Activated CD4-positive, alpha-beta T cell treated with anti-CD3 and anti-CD28 coated beads, Interleukin-2, amount 50 U/mL, for 16 hours (primary cell): Measurements from ENCODE around the gene IGF1R.

Experiments used
- DNase-seq: peaks from one replicate; pipeline ENCODE4 v3.0.0-alpha.2; 2020

The IGF1R gene

DNA sequence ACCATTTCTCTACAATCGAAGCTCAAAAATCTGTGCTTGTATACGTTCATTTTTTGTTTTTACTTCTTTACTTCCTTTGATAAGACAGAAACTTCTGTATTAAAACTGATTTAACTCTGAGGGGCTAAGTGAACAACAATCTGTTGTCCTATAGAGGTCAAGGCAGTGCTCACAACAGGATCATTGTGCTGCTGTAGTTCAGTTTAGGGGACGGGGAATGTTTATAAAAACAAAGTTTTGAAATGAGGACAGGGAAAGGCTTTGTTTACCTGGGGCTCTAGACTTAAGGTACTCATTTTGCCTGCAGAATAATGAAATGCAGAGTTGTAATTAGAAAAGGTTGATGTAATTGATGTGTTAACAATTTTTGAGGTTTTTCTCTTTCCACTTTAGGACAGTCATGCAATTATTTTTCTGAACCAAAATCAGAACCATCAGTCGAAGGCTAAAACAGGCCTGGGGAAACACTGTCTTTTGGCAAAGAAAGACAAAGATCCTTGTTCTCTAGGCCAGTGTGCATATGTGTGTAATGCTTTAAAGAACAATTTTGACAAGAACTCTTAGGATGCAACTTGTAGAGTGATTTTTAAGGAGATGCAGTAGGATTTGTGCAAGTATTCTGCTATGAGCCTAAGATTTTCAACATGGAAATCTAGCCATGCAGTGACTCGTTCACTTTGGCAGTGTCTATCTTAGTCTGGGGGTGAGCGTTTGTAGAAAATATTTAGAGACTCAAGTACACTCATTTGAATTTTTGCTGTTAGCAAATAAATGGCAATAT, 194.0 kb downstream of the IGF1R start:
- DNase-seq, result no peak

DNA sequence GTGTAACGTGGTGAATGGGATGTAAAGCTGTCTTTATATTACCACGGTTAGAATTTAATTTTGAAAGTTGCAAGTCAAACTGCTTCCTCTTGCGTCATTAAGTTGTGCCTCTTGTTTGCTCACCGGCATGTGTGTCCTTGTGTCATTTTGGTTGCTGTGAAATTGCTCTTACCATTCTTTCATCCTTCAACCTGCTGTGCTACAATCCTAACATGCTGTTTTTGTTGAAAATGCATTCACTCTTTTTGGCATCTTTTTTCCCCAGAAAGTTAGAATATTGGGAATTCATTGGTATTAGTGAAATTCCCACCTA, 194.6 kb downstream of the IGF1R start:
- DNase-seq, result no peak

DNA sequence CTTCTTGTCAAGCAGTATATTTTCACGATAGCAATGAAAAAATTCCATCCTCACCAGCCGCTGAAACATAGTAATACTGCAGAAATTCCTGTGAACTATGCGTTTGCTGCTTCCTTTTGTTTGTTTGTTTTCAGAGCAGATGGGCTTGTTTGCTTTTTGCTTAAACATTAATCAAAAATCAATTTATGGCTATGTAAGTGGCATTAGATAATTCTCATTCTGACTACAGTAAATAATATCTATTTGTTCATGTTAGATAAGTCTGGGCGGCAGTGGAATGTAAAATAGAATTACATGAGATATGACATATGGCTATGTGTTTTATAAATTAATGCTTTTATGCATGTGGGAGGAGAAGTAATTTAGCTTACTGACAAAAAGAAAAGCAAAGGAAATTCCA, 195.5 kb downstream of the IGF1R start:
- DNase-seq, result no peak

DNA sequence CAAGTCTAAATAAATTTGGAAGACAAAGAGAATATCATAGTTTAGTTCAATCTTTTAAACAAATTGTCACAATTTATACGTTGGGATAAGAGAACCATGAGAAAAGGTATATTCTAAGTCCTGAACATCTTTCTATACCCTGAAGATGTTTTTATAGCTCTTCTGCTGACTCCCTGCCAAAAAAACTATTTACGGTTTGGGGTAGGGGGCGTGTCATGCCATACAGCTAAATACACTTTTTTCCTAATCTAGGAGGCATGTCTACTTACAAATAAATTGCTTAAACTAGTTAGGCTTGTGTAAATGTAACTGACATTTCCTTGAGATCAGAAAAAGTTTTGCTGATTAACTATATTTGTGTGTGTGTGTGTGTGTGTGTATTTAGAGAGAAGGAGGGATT, 195.9 kb downstream of the IGF1R start:
- DNase-seq, result no peak

DNA sequence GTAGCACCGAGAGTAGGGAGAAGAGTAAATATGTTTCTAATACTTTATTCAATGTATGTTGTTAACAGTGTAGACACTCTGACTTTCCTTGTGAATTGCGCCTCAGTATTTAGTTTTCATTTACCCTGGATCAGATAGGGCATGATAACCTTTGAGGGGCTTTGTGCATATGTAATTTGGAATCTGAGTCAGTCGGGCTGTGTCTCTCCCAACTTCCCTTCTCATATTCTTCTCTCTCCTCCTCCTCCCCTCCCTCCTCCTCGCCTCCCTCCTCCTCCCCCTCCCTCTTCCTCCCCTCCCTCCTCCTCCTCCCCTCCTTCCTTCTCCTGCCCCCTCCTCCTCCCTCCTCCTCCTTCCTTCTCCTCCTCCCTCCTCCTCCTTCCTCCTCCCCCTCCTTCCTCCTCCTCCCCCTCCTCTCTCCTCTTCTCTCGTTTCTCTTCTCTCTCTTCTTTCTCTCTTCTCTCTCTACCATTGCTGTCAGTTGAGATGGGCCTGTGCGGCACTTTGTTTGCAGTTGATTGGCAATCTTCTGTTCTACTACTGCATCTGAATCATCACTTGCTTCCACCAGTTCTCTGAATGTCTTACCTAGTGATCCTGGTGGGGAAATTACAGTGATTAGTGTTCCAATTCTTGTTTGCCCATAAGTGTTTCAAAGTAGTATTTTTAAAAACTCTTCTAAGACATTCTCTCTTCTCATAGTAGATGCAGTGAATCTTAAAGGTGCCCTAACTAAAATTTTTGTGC, 197.0 kb downstream of the IGF1R start:
- no peak for DNase-seq

DNA sequence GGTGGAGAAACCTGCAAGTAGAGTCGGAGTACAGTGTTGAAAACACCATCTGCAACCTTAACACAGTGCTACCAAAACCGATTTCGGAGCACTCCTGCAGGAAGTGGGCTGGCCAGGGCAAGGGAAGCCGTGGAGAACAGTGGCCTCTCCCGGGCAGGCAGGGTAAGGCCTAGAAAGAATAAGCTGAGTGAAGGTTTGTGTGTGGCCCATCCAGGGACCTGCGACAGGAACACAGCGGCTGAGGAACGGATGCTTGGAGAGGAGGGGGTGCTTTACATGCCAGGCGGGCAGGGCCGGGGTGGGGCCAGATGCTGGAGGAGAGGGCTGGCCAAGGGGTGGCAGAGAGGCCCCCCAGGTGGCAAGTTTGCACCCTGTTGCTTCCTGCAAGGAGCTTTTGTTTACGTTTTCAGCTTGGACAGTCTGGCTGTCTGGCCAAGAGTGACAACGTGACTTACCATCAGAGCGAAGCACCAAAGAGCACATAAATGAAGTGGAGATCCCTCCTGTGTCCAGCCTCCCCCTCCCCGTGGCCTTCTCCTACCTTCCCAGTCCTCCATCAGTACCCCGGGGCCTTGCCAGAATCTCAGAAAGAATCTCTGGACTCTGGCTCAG, 202.7 kb downstream of the IGF1R start:
- peak; percentile 71 for DNase-seq

DNA sequence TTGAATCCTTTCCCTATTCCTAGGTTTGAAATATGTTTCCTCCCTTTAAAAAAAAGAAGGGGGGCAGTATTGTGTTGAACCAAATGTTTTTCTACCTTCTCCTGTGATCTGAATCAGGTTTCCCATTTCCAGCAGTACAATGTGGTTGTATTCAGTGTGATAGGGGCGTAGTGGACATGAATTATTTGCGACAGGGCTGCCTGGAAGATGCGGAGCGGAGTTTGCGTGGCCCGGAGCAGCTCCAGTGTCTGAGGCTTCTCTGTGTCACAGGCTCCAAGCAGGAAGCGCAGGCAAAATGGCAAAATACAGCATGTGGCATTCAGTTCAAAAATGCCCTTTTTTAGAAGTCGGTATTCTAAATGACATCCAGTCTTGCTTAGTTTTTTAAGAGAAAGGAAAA, 204.8 kb downstream of the IGF1R start:
- DNase-seq, result peak; percentile 78

DNA sequence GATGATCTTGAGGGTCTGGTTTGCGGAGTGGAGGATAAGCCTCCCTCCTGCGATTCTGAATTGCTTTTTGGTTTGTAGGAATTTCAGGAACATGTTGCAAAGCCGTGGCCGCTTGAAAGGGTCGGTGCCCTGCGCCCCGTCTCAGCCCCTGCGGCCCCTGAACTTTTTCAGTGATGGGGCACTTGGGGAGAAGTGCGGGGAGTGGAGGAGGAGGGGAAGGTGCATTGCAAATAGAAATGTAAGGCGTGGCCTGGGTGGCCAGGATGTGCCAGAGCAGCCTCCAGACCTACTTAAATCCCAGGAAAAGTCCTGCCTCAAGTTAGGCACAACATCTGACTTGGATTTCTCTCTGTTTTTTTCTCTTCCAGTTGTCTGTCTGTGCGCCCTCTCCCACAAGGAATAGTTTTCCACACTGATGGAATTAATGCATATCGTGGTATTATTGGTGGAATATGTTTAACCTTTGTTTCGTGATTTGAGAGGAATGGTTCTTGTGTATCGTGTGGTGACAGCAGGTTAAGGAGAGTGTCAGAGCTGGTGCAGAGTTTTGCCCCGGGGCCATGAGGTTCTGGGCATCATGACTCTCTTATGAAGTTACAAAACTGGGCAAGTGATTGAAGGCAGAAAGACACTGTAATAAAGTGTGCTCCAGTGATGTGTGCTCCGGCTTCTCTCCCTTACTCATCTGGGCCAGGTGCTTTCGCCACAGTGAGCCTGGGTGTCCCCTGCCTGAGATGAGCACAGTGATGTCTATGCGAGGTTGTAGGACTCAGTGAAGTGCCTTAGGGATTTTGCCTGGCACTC, 205.5 kb downstream of the IGF1R start:
- DNase-seq, result no peak

DNA sequence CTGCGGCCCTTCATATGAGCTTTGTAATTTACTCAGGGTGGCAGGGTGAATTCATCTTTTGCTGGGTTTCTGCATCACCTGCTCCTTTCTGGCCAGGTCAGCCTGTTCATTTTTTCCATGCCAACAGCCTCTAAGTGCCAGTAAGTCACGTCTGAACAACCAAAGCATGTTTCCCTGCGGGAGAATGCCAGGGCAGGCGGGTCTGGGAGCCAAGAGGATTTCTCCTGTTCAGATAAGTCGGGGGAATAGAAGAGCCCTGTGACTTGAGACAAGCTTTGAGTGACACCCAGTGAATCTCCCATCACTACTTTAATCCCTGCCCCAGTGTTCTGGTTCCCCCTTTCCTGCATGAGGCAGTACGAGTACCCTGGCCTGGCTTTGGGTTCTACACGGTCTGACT, 206.2 kb downstream of the IGF1R start:
- DNase-seq, result no peak

DNA sequence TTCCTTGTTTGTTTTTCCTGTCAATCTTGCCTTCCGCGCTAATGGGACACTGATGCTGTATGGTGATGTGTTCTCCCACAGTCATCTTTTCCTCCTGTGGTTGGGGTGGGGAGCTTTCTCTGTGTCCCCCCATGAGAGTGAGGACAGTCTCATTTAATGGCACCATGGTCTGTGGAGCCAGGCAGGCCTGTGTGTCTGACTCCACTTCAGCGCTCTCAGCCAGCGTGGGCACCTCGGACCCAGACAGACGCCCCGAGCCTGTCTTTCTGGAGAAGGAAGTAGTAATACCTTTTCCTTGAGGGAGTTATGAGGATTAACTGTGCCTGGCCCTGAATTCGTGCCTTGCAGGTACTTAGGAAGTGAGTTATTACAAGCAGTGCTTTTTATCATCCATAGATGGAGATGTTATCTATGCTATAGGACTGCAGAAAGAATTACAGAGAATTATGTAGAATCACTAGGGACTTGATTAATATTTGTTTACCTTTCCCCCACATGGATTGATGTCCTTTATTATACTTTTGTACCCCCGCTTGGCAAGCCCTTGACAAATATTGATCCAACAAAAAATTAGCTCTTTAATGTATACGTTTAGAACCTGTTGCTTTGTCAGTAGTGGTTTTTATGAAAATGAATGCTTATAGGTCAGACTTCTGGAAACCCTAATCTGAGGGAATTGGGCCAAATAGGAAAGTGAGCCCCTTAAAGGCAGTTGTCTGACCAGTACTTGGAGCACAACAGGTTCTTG, 206.9 kb downstream of the IGF1R start:
- DNase-seq, result no peak

DNA sequence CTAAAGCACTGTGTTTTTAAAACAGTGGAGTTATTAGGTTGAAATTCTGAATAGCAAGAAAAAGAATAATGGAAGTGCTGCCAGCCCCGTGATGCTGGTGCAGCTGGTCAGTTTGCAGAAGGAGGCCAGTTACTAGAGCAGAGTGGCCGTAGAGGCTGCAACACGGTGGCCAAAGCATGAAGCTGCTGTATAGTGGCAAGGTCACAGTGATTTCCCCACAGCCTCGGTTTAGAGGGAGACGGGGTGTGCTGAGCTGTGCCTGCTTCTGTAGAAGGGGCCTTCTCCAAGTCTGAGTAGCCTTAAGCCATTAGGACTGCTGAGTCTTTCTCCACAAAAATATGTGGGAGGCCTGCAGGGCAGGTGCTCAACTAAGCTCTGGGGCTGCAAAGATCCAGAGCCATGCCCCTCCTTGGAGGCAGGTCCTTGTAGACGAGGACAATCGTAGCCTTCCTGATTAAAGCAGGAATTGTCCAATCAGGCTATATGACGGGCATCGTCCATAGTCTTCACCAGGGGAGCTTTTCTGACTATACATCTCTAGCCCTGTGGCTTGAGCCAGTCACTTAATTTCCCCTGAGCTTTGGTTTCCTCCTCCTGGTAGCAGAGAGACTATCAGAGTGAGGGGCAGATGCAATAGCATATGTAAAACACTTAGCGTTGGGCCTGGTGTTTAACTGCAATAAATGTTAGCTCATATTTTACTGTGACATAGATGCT, 207.6 kb downstream of the IGF1R start:
- DNase-seq, result no peak

DNA sequence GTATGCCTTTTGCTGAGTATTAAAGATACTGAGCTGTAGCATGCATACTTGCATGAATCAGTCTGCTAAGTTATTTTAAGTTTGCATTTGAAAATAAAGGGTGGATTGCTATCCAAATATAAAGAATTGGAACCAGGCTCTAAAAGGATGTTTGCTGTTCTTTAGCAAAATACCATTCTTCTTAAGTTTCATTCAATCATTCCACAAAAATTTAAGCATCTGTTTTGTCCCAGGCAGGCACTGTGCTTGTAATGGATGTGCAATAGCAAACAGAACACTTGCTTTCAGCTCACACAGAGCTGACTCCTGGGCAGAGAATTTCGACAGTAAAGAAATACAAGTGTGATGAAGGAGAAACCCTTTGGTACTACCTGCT, 208.2 kb downstream of the IGF1R start:
- no peak for DNase-seq

DNA sequence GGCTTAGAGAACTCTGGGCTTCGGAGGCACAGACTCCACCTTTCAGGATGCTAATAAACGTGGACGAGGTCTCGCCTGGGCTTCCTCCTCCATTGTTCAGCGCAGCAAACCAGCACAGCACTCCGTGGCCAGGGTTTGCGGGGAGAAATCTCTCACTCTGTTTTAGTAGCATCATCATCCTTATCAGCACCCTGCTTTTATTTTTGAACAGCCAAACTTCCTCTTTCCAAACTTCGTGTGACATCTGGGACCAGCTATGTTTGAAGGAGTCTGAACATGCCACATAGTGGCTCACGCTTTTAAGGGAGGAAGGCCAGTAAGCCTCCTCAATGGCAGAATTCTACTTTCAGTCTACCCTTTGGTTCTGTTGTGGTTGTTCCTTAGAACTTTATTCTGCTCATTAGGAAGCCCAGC, 210.3 kb downstream of the IGF1R start:
- DNase-seq, result no peak

DNA sequence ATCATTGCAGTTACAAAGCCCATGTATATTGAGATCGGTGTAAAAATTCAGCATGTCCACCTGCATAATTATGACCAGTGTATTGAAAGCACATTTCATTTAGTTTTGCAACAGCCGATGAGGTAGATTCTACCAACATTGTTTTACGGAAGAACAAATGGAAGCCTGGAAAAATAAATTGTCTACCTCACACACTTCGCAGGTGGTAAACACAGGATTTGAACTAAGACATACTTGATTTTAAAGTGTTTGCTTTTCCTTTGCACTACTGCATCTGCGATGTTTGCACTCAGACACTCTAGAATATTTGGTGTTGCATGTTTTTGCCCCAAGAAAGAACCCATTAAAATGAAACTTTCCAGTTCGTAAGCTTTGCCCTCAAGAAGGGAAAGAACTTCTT, 210.8 kb downstream of the IGF1R start:
- DNase-seq, result no peak

DNA sequence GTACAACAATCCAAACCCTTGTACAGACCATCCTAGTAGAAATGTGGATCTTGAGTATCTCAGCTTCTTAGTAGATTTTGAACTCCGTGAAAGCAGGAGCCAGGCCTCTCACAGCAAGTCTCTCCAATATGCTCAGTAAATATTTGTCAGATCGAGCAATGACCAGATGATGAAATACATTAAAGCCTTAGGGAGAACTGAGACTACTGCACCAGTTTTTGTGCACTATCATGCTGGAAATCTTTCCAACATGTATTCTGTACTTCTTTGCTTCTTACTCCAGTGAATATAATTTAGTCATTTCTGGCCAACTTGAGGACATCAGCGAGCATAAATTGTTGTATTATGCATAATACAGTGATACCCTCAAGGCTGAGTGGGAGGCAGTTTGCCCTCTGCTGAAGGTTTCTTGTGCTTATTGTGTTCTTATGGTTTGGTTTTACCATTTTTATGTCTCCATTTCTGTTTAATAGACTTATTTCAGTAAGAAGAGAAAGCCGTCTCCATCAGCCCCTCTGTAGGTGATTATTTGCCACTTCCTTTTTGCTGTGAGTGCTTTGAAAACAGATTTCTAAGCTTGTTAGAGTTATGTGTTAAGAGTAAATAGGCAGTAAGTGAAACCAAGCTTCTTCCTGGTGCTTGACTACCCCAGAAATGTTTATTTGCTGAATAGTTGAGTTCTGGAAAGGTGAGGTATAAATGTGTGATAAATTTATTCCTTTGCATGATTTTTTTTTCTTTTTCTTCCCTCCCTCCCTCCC, 212.1 kb downstream of the IGF1R start:
- no peak for DNase-seq

DNA sequence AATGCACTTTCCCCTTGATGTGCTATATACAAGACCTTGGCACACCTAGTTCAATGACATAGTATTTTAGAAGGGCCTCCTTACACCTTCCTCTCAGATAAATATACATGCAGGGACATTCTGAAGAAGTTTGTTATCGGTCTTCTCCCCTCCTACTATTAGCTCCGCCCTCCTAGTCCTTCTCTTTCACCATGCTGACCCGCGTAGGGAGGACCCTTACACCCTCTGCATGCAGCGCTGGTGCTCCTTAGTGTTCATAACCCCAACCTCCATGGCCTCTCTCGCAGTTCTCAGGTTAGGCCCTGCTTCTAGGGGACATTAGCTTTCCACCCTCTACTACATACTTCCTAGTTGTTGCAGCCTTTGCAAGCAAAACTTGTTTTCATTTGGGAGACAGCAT, 212.8 kb downstream of the IGF1R start:
- DNase-seq, result no peak

DNA sequence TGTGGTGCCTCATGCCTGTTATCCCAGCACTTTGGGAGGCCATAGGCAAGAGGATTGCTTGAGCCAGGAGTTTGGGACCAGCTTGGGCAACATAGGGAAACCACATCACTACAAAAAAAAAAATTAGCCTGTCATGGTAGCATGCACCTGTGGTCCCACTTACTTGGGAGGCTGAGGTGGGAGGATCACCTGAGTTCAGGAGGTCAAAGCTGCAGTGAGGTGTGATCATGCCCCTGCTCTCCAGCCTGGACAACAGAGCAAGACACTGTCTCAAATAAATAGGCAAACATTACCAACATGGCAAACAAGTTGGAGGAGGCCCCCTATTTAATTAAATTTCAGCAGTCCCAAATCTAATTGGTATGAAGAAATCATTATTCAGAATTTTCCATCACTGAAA, 215.6 kb downstream of the IGF1R start:
- no peak for DNase-seq

DNA sequence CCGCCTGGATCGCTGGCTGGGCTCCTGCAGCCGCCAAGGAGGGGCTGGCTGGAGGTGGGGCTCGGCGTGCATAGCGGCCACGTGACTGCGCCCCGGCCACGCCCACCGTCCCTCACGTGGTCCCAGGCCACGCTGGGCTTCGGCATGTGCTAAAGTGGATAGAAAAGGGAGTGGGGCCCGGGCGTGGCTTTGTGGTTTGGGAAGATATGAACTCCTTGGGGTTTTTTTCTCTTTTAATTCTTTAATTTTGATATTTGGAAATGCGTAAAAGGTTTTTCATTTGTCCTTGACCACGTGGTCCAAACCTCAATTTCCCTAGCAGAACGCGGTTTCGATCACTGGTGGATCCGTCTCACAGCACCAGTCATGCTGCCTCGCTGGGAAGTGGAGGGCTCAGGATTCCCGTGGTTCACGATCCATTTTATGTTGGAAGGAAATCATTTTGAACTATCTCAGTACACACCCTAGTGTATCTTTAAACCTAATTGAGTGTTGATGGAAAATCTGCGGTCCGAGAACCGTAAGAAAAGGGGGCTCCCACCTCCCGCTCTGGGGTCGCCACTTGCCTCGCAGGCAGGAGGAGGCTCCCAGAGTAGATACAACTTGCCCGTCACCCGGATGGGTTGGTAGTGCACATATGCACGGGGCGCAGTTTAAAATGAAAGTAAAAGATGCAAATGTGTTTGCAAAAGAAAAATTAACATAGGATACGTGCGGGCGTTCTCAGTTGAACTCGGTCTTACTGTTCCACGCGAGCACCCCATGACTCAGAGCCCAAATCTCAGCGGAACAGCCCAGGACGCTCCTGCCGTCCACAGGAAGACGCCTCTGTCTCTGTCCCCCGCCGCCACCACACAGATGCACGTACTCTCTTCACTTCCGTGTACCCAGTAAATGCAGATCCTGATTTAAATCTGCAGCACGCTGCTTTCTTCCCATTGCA, 217.3 kb downstream of the IGF1R start:
- DNase-seq, result peak; percentile 82

DNA sequence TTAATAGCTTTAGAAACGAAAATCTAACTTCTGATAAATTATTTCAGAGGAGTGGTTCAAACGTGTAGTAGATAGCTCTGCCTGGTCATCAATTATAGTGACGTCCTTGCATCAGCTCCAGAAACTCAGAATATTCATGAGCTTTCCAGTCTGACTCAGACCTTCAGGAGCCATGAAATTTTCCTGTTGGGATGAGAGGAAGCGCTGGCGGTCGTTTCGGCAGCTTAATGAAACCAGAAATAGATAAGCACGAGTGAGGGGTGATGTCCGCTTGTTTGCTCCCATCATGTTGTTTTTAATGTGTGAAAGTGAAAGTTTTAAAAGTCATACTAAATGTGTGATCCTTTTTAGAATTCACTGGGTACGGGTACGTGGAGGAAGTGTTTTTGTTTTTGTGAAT, 218.2 kb downstream of the IGF1R start:
- DNase-seq, result peak; percentile 14

DNA sequence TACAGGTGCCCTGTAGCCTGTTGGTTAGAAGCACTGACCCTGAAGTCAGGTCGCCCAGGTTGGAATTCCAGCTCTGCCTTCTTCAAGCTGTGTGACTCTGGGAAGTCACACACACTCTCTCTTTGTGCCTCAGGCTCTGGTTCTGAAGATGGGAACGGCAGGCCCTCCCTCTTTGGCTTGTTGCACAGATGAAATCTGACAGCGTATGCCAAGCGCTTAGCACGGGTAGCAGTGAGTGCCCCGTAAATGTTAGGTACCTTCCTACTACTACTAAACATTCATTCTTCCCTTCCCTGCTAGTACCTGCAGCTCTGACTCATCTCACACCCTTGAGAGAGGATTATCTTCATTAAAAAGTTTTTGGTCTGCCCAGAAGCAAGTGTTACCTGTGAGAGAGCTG, 220.2 kb downstream of the IGF1R start:
- no peak for DNase-seq
